ENCODE measurements around the gene DNMT1. TPM values are rescaled to one million over a fixed set of nuclear protein-coding genes. Genes with fewer than 3 reads are reported as not detected.

DNMT1 gene
- total RNA-seq, 1 experiment from 2014 or later, result 259 TPM

- Histone ChIP-seq H3K4me1 (ENCODE audit: insufficient read depth, low read length) (no peaks in the 10 kb centered on the region), H3K9me3 (ENCODE audit: low read length) (no peaks in the 10 kb centered on the region), H3K79me2 (ENCODE audit: low read length) (no peaks in the 10 kb centered on the region), H3K27me3 (ENCODE audit: low read length) (no peaks in the 10 kb centered on the region), H2AFZ (ENCODE audit: low read length) (no peak overlapping the region), H3K4me2 (ENCODE audit: low read length) (no peak overlapping the region), H3K36me3 (ENCODE audit: low read depth, low read length) (peaks cover 50% of the 10 kb centered on the region), H3K27ac (ENCODE audit: low read length) (no peak overlapping the region), H3K4me3 (ENCODE audit: low read length) (no peak overlapping the region), H3F3A (ENCODE audit: low read length, unreplicated experiment) (no peaks in the 10 kb centered on the region), H3K9me2 (replicated peaks; ENCODE audit: low read length) (no peaks in the 10 kb centered on the region), H4K20me1 (ENCODE audit: low read length) (no peaks in the 10 kb centered on the region), H3K9ac (ENCODE audit: low read length) (no peak overlapping the region)
- intact Hi-C loops (cut with micrococcal nuclease), result no loop called here
- DNase-seq (no peak), ATAC-seq (no peak; the same call in 1 of the 2 replicates)
- BruUV-seq (replicated peaks), result no TSS peak
- ChIA-PET CTCF (no interaction called here), POLR2A (ENCODE audit: unreplicated experiment) (no interaction called here)
- TF ChIP-seq, protein P1, sequence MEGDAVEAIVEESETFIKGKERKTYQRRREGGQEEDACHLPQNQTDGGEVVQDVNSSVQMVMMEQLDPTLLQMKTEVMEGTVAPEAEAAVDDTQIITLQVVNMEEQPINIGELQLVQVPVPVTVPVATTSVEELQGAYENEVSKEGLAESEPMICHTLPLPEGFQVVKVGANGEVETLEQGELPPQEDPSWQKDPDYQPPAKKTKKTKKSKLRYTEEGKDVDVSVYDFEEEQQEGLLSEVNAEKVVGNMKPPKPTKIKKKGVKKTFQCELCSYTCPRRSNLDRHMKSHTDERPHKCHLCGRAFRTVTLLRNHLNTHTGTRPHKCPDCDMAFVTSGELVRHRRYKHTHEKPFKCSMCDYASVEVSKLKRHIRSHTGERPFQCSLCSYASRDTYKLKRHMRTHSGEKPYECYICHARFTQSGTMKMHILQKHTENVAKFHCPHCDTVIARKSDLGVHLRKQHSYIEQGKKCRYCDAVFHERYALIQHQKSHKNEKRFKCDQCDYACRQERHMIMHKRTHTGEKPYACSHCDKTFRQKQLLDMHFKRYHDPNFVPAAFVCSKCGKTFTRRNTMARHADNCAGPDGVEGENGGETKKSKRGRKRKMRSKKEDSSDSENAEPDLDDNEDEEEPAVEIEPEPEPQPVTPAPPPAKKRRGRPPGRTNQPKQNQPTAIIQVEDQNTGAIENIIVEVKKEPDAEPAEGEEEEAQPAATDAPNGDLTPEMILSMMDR (conservative IDR thresholded peaks at IDR 0.05; ENCODE audit: low read depth, low read length), result no peak
- no peak for TF ChIP-seq EZH2 (IDR thresholded peaks at IDR 0.05; ENCODE audit: low read length, unreplicated experiment)
- no peak for TF ChIP-seq EZH2phosphoT487 (IDR thresholded peaks at IDR 0.05; ENCODE audit: borderline replicate concordance, low read length)
Observed at GRCh38 chr19:10132905-10133304, 61.8 kb downstream of the DNMT1 start.

DNA sequence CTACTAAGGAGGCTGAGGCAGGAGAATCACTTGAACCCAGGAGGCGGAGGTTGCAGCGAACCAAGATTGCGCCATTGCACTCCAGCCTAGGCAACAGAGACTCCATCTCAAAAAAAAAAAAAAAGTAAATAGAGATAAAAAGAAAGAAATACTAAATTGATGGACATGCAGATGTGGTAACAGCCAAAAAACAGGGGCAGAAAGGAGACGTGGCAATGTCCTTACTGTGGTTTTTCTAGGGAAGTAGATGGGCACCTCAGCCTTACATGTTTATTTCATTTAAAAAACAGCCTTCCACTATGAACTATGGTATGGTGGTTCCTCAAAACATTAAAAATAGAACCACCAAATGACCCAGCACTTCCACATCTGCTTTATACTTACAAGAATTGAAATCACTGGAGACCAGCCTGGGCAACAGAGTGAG lies 68.5 kb downstream of the DNMT1 start:
- no peak for DNase-seq
- H3F3A ChIP-seq (ENCODE audit: low read length, unreplicated experiment), result no peaks in the 10 kb centered on the region
- POLR2A ChIA-PET (ENCODE audit: unreplicated experiment), result no interaction called here
- CTCF ChIA-PET, result no interaction called here
- H3K79me2 ChIP-seq (ENCODE audit: low read length), result no peaks in the 10 kb centered on the region
- no peak for ATAC-seq
- H3K4me1 ChIP-seq (ENCODE audit: insufficient read depth, low read length), result peaks cover 8% of the 10 kb centered on the region; the same call in 1 of the 2 replicates
- no peak overlapping the region for H3K27ac ChIP-seq (ENCODE audit: low read length)
- no peaks in the 10 kb centered on the region for H3K9me2 ChIP-seq (replicated peaks; ENCODE audit: low read length)
- H3K4me2 ChIP-seq (ENCODE audit: low read length), result no peak overlapping the region
- H2AFZ ChIP-seq (ENCODE audit: low read length), result no peak overlapping the region
- no peak overlapping the region for H3K9ac ChIP-seq (ENCODE audit: low read length)
- intact Hi-C loops (cut with micrococcal nuclease), result no loop called here
- no peak for TF ChIP-seq EZH2 (IDR thresholded peaks at IDR 0.05; ENCODE audit: low read length, unreplicated experiment)
- no peak for TF ChIP-seq EZH2phosphoT487 (IDR thresholded peaks at IDR 0.05; ENCODE audit: borderline replicate concordance, low read length)
- TF ChIP-seq, protein P1 (conservative IDR thresholded peaks at IDR 0.05; ENCODE audit: low read depth, low read length), result no peak
- H3K4me3 ChIP-seq (ENCODE audit: low read length), result no peak overlapping the region
- peaks cover 19% of the 10 kb centered on the region for H3K36me3 ChIP-seq (ENCODE audit: low read depth, low read length)
- BruUV-seq (replicated peaks), result no TSS peak
- no peaks in the 10 kb centered on the region for H3K27me3 ChIP-seq (ENCODE audit: low read length)
- H4K20me1 ChIP-seq (ENCODE audit: low read length), result no peaks in the 10 kb centered on the region
- no peaks in the 10 kb centered on the region for H3K9me3 ChIP-seq (ENCODE audit: low read length)

- no peak overlapping the region for H3K9ac ChIP-seq (ENCODE audit: low read length)
- H3K36me3 ChIP-seq (ENCODE audit: low read depth, low read length), result peaks cover 9% of the 10 kb centered on the region
- H3K9me2 ChIP-seq (replicated peaks; ENCODE audit: low read length), result no peaks in the 10 kb centered on the region
- TF ChIP-seq EZH2 (IDR thresholded peaks at IDR 0.05; ENCODE audit: low read length, unreplicated experiment) (no peak), EZH2phosphoT487 (IDR thresholded peaks at IDR 0.05; ENCODE audit: borderline replicate concordance, low read length) (no peak)
- TF ChIP-seq, protein P1 (conservative IDR thresholded peaks at IDR 0.05; ENCODE audit: low read depth, low read length), result no peak
- H3K4me3 ChIP-seq (ENCODE audit: low read length), result no peak overlapping the region
- POLR2A ChIA-PET (ENCODE audit: unreplicated experiment), result no interaction called here
- H3F3A ChIP-seq (ENCODE audit: low read length, unreplicated experiment), result no peaks in the 10 kb centered on the region
- no peak overlapping the region for H3K4me2 ChIP-seq (ENCODE audit: low read length)
- CTCF ChIA-PET, result interaction anchor here (0.6 kb wide), 1 partner anchor 107 kb away, joined by 7 read pairs; no protein-coding TSS in a partner anchor
- DNase-seq (no peak), ATAC-seq (no peak)
- no TSS peak for BruUV-seq (replicated peaks)
- peaks cover 3% of the 10 kb centered on the region for H3K79me2 ChIP-seq (ENCODE audit: low read length)
- no peaks in the 10 kb centered on the region for H3K9me3 ChIP-seq (ENCODE audit: low read length)
- H2AFZ ChIP-seq (ENCODE audit: low read length), result no peak overlapping the region
- H3K27ac ChIP-seq (ENCODE audit: low read length), result no peak overlapping the region
- peaks cover 20% of the 10 kb centered on the region for H3K4me1 ChIP-seq (ENCODE audit: insufficient read depth, low read length)
- no peaks in the 10 kb centered on the region for H3K27me3 ChIP-seq (ENCODE audit: low read length)
- intact Hi-C loops (cut with micrococcal nuclease), result no loop called here
- H4K20me1 ChIP-seq (ENCODE audit: low read length), result no peaks in the 10 kb centered on the region
Observed at GRCh38 chr19:10124429-10124828, 70.3 kb downstream of the DNMT1 start.

Measured in PC-3 (cell line).